ENCODE data around the gene TRIM41.

Gene TRIM41

GRCh38 chr5:181181650-181182565, 41.2 kb upstream of the TRIM41 start (continued):
- 0 out of 2 replicates have a peak, but pooled peaks have one; percentile 28 for TF ChIP-seq SP3 (tag by site-specific recombination; IDR thresholded peaks at IDR 0.05)
- no peak for TF ChIP-seq ZNF362 (tag by site-specific recombination; IDR thresholded peaks at IDR 0.05)
- TF ChIP-seq ZBTB17 (tag by site-specific recombination; IDR thresholded peaks at IDR 0.05): peak; percentile 86
- no peak for TF ChIP-seq ZFP41 (tag by site-specific recombination; IDR thresholded peaks at IDR 0.05; ENCODE audit: borderline replicate concordance)
- TF ChIP-seq ZNF544 (tag by site-specific recombination; IDR thresholded peaks at IDR 0.05): no peak
- TF ChIP-seq ZNF350 (tag by site-specific recombination; IDR thresholded peaks at IDR 0.05): no peak
- no peak for TF ChIP-seq ZBTB11 (tag by site-specific recombination; conservative IDR thresholded peaks at IDR 0.05; ENCODE audit: low read depth)
- TF ChIP-seq HOXC10 (CRISPR knock-in tag; IDR thresholded peaks at IDR 0.05): no peak
- peak; percentile 99 for TF ChIP-seq ZNF561 (tag by site-specific recombination; IDR thresholded peaks at IDR 0.05; ENCODE audit: borderline replicate concordance)
- TF ChIP-seq AEBP2 (tag by site-specific recombination; IDR thresholded peaks at IDR 0.05; ENCODE audit: borderline replicate concordance): no peak
- no peak for TF ChIP-seq PRDM1 (tag by site-specific recombination; IDR thresholded peaks at IDR 0.05)
- no peak for TF ChIP-seq KLF9 (tag by site-specific recombination; IDR thresholded peaks at IDR 0.05; ENCODE audit: low read depth)

GRCh38 chr5:181182651-181183050, 40.4 kb upstream of the TRIM41 start:
- TF ChIP-seq KLF8 (tag by site-specific recombination; IDR thresholded peaks at IDR 0.05) (no peak), PATZ1 (tag by site-specific recombination; IDR thresholded peaks at IDR 0.05) (no peak), ZNF785 (tag by site-specific recombination; IDR thresholded peaks at IDR 0.05) (no peak), ZNF23 (tag by site-specific recombination; IDR thresholded peaks at IDR 0.05; ENCODE audit: borderline replicate concordance) (no peak), ZNF266 (tag by site-specific recombination; IDR thresholded peaks at IDR 0.05; ENCODE audit: low read depth) (no peak), OSR2 (tag by site-specific recombination; IDR thresholded peaks at IDR 0.05) (no peak), ZNF670 (tag by site-specific recombination; IDR thresholded peaks at IDR 0.05; ENCODE audit: low read depth) (no peak), KLF10 (tag by site-specific recombination; IDR thresholded peaks at IDR 0.05) (no peak), ZNF530 (tag by site-specific recombination; IDR thresholded peaks at IDR 0.05; ENCODE audit: low read depth) (no peak), ZNF747 (tag by site-specific recombination; IDR thresholded peaks at IDR 0.05) (no peak), ZNF302 (tag by site-specific recombination; IDR thresholded peaks at IDR 0.05; ENCODE audit: low read depth) (no peak), ZFP3 (tag by site-specific recombination; IDR thresholded peaks at IDR 0.05; ENCODE audit: low read depth) (no peak), ZIC2 (tag by site-specific recombination; IDR thresholded peaks at IDR 0.05) (no peak)
- no peaks in the 10 kb centered on the region for H3K36me3 ChIP-seq (ENCODE audit: control insufficient read depth in 2 of 2, insufficient read depth in 1 of 2, low read length in 2 of 2)
- POLR2A ChIA-PET: no interaction called here
- no peak overlapping the region for H3K27ac ChIP-seq (ENCODE audit: extremely low read depth, low read depth, low read length)
- H3K4me1 ChIP-seq (ENCODE audit: control insufficient read depth, insufficient read depth, low read length): no peaks in the 10 kb centered on the region
- H3K4me3 ChIP-seq (ENCODE audit: low read depth, low read length): no peak overlapping the region
- no peaks in the 10 kb centered on the region for H3K9me3 ChIP-seq (ENCODE audit: control insufficient read depth, insufficient read depth, low read depth, low read length)
- CTCF ChIA-PET: interaction anchor here (0.6 kb wide), 1 partner anchor 316 kb away, joined by 3 read pairs; no protein-coding TSS in a partner anchor
